Pancreas (tissue), 10 donors: Measurements from ENCODE around the gene IGF2. TPM values are rescaled to one million over a fixed set of nuclear protein-coding genes. Genes with fewer than 3 reads are reported as not detected.

Experiments used
- ATAC-seq, 4 donors: fragments of 200-7000 bp; cut with Tn5 transposase; one replicate each; pipeline versions ENCODE4 v1.8.0 to v1.9.1; 2020; ENCODE audit warnings: mild to moderate bottlenecking in 4 of 4, moderate library complexity in 4 of 4
- DNase-seq, 6 donors: peaks; one replicate each; pipeline ENCODE4 v3.0.0-alpha.2; 2020
- FAIRE-seq: peaks from 2 replicates; lab custom pipeline; 2012; peaks lifted over from hg19 to GRCh38; lab: Jason Lieb, UNC
- H3K27ac ChIP-seq, 4 donors: fragments of 200-600 bp; sonication (generic); 1 replicate in 3 of 4; 2 replicates in 1 of 4; pipeline versions ENCODE4 v1.5.0 to v1.8.0; 2020
- H3K27me3 ChIP-seq, 4 donors: fragments of 200-600 bp; one replicate each; pipeline ENCODE4 v1.8.0; 2021
- H3K36me3 ChIP-seq, 3 donors: fragments of 200-600 bp; sonication (generic) in 1 of 3; one replicate each; pipeline versions ENCODE4 v1.5.0 to v1.8.0; 2020 to 2021
- H3K4me1 ChIP-seq, 3 donors: fragments of 200-600 bp; one replicate each; pipeline ENCODE4 v1.8.0; 2021
- H3K4me3 ChIP-seq, 4 donors: fragments of 200-600 bp; sonication (generic) in 2 of 4; one replicate each; pipeline versions ENCODE4 v1.5.0 to v1.8.0; 2020 to 2021
- H3K9me3 ChIP-seq, 4 donors: fragments of 200-600 bp; one replicate each; pipeline ENCODE4 v1.8.0; 2021
- CTCF ChIP-seq, 4 donors: fragments of 200-600 bp; sonication (generic) in 3 of 4; IDR thresholded peaks; one replicate each; pipeline versions ENCODE4 v1.5.0 to v1.8.0; 2021; ENCODE audit warnings: antibody characterized with exemption in 4 of 4
- WGBS, 2 donors: extraction: QIAGEN DNeasy Blood & Tissue Kit; methylation state at CpG; one replicate each; pipeline ENCODE4 v1.1.7; 2013; 5-methylcytosine and 5-hydroxymethylcytosine counted together
- intact Hi-C, 3 donors: fragments of 100-400 bp; cut with DNase I; formaldehyde crosslinking; loops; one replicate each; pipeline versions ENCODE4 v1.11.1 to v1.14.2; 2022
- polyA plus RNA-seq, 2 donors: library from polyadenylated mRNA; stranded (reverse); fragments of 200-250 nt; gene quantifications; one replicate each; pipeline ENCODE4 v1.2.3, GENCODE V29; 2013
- total RNA-seq, 6 donors: library from RNA; stranded (reverse); fragmentation: NEBNext Ultra II Directional in 4 of 6; extraction: Animal tissue kit (Norgen Biotek cat#: 25700) in 4 of 6; gene quantifications; one replicate each; pipeline versions ENCODE4 v1.2.1 to v1.2.4, GENCODE V29; 2021 to 2023
- donor health status: healthy with polysubstance abuse.
- donor health status: DM: no; HTN: no; CAD: no; lungs with moderate emphysema.
- donor health status: DM: no; HTN: no; CAD: no.
- donor health status: control.
- donor health status: control.
- donor health status: Bipolar disorder and iron deficiency.
- donor health status: DM: yes; HTN: yes; CAD: no.
- donor health status: DM: no; HTN: no; CAD: no.
- donor health status: DM: no; HTN: no; CAD: no.
- donor health status: DM: yes; HTN: yes; CAD: no.

The IGF2 gene
- total and polyA plus RNA-seq, 8 donors: 6.0 to 99.9 (median 21.5) TPM

- TF ChIP-seq CTCF (IDR thresholded peaks at IDR 0.05): no peak
- H3K36me3 ChIP-seq: no peaks in the 10 kb centered on the region
- H3K27me3 ChIP-seq: peaks cover 0 to 24% (median 8%) of the 10 kb centered on the region in 4 donors
- H3K4me3 ChIP-seq: peak overlapping the region in 2 of 4 donors; percentile 13 to 30
- no peak for FAIRE-seq
- peaks cover 0 to 4% (median 0%) of the 10 kb centered on the region in 3 donors for H3K4me1 ChIP-seq
- no peaks in the 10 kb centered on the region for H3K9me3 ChIP-seq
- intact Hi-C loops: no loop called here
- no peak overlapping the region for H3K27ac ChIP-seq
- peak in 3 of 6 donors; percentile 51 to 83 (median 65) for DNase-seq
- whole genome bisulfite sequencing, 2 donors: 2 to 4% methylated on average over 40 to 50 of the region's 50 CpGs
- ATAC-seq: peak; percentile 48 to 84 (median 69)
Measured at GRCh38 chr11:2137202-2138067, 1.8 kb downstream of the IGF2 start.

DNA sequence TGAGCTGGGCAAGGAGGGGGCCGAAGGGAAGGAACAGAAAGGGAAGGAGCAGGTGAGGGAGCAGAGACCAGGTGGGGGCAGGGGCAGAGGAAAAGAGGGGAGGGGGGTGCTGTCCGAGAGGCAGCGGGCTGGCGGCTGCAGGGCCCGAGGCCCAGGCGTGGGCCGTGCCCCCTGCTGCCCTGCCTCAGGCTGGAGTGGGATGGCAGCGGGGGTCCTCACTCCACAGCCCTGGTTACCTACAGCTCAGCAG is 2.3 kb downstream of the IGF2 start:
- Histone ChIP-seq H3K27me3 (peaks cover 0 to 18% (median 8%) of the 10 kb centered on the region in 4 donors), H3K4me3 (no peak overlapping the region), H3K4me1 (peaks cover 0 to 4% (median 0%) of the 10 kb centered on the region in 3 donors), H3K36me3 (no peaks in the 10 kb centered on the region), H3K27ac (no peak overlapping the region), H3K9me3 (no peaks in the 10 kb centered on the region)
- ATAC-seq: no peak
- FAIRE-seq: no peak
- peak in 1 of 6 donors; percentile 12 for DNase-seq
- no peak for TF ChIP-seq CTCF (IDR thresholded peaks at IDR 0.05)
- intact Hi-C loops: no loop called here
- 50 to 65% methylated on average over 7 to 8 of the region's 8 CpGs for WGBS, 2 donors

DNA sequence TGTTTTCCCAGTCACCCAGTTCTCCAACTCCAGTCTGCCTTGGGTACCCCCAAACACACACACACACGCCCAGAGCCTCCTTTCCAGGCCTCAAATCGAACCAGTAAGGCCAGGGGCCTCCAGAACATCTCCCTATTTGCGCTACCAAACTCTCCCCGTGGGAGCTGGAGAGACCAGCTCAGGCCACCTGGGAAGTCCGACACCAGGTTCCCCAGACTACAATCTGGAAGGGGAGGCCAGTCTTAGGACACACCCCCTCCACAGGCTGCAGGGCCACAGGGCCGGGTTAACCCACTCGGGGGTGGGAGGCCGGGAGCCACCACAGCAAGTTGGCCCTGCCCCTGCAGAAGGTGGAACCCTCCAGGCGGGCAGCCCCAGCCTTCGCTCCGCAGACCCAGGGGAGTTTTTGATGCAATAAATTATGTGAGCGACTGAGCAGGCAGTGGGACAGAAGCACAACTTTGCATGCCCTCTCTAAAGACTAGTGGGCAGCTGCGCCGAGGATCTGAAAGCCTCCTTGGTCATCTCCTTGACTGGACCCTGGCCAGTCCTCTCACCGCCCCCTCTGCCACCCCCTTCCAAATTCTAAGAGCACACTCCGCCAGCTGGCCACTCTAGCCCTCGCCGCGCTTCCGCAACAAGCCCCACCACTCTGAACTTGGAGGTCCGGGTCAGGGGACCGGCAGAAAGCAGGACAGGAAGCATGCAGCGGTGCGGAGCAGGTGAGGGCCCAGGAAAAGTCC is 2.8 kb downstream of the IGF2 start:
- FAIRE-seq (no peak), DNase-seq (peak in 3 of 6 donors; percentile 18 to 74 (median 53)), ATAC-seq (no peak)
- no peak overlapping the region for H3K4me3 ChIP-seq
- H3K4me1 ChIP-seq: peaks cover 0 to 4% (median 0%) of the 10 kb centered on the region in 3 donors
- no peak overlapping the region for H3K27ac ChIP-seq
- H3K9me3 ChIP-seq: no peaks in the 10 kb centered on the region
- no peak for TF ChIP-seq CTCF (IDR thresholded peaks at IDR 0.05)
- 63 to 68% methylated on average over 24 of the region's 24 CpGs for WGBS, 2 donors
- no peaks in the 10 kb centered on the region for H3K36me3 ChIP-seq
- H3K27me3 ChIP-seq: peaks cover 0 to 13% (median 8%) of the 10 kb centered on the region in 4 donors
- intact Hi-C loops: no loop called here

GRCh38 chr11:2135648-2136201 is 3.5 kb downstream of the IGF2 start:
- ATAC-seq: no peak
- DNase-seq: peak in 3 of 6 donors; percentile 20 to 63 (median 45)
- Histone ChIP-seq H3K4me3 (no peak overlapping the region), H3K27me3 (peaks cover 0 to 8% (median 4%) of the 10 kb centered on the region in 4 donors), H3K36me3 (no peaks in the 10 kb centered on the region), H3K4me1 (peaks cover 0 to 4% (median 0%) of the 10 kb centered on the region in 3 donors), H3K9me3 (no peaks in the 10 kb centered on the region), H3K27ac (no peak overlapping the region)
- no peak for TF ChIP-seq CTCF (IDR thresholded peaks at IDR 0.05)
- intact Hi-C loops: no loop called here
- no peak for FAIRE-seq
- 83 to 87% methylated on average over 13 to 14 of the region's 14 CpGs for WGBS, 2 donors
